Heart left ventricle (tissue), 13 donors: ENCODE results near the gene C12orf56.

Experiments used
- POLR2A ChIP-seq, 2 donors: fragments of 450-650 bp; IDR thresholded peaks; one replicate each; pipeline ENCODE4 v1.6.1; 2017; ENCODE audit warnings: antibody characterized with exemption in 2 of 2, mild to moderate bottlenecking in 2 of 2, moderate library complexity in 2 of 2
- TF ChIP-seq, protein P1 (sequence below), 12 donors: fragments of 200-600 bp; sonication (generic) in 4 of 12; IDR thresholded peaks; one replicate each; pipeline versions ENCODE4 v1.5.0 to v1.8.0; 2018 to 2022; ENCODE audit warnings: antibody characterized with exemption in 12 of 12, mild to moderate bottlenecking in 5 of 12
- donor health status: ischemic (EF 13 %, LVEDD 7.1; RV severe dilation, severe dysfunction).
- donor health status: DM: no; HTN: yes; CAD: no.
- donor health status: DM: no; HTN: no; CAD: no.
- donor health status: ischemic (EF 25% LVEDD 6.9; RV normal size, moderate dysfunction).
- donor health status: ischemic (EF 25% LVEDD 5.7; RV mildly dilated, moderate dysfunction).
- donor health status: ischemic (EF 35%, LVEDD 5.7; RV mildly dilated, moderate dysfunction).
- donor health status: nonischemic (EF 11% LVEDD 7.7; RV severe dilation, severe dysfunction).
- donor health status: DM: yes; HTN: yes; CAD: no.
- donor health status: PGD.
- donor health status: ischemic (EF 29% LVEDD 5.4; RV normal size, mild dysfunction).
- donor health status: nonischemic (EF 23%, LVEDD 6.1; RV moderate dilation, normal function).

GRCh38 chr12:64407342-64408223 is 17.0 kb upstream of the C12orf56 start:
- TF ChIP-seq, protein P1, sequence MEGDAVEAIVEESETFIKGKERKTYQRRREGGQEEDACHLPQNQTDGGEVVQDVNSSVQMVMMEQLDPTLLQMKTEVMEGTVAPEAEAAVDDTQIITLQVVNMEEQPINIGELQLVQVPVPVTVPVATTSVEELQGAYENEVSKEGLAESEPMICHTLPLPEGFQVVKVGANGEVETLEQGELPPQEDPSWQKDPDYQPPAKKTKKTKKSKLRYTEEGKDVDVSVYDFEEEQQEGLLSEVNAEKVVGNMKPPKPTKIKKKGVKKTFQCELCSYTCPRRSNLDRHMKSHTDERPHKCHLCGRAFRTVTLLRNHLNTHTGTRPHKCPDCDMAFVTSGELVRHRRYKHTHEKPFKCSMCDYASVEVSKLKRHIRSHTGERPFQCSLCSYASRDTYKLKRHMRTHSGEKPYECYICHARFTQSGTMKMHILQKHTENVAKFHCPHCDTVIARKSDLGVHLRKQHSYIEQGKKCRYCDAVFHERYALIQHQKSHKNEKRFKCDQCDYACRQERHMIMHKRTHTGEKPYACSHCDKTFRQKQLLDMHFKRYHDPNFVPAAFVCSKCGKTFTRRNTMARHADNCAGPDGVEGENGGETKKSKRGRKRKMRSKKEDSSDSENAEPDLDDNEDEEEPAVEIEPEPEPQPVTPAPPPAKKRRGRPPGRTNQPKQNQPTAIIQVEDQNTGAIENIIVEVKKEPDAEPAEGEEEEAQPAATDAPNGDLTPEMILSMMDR (IDR thresholded peaks at IDR 0.05), result no peak
- no peak for TF ChIP-seq POLR2A (IDR thresholded peaks at IDR 0.05)
